DLD1 (cell line): ENCODE measurements around the gene MADD.
"Not testable (repeated sequence)": the region's sequence is repeated elsewhere in the genome, so short reads cannot be mapped to it uniquely, and the experiment has no call there.

Source experiments
- in situ Hi-C: cut with HindIII; loops from 2 replicates; pipeline ENCODE4 v1.10.0; 2017; ENCODE audit warnings: low sequenced_read_pairs

MADD gene

DNA sequence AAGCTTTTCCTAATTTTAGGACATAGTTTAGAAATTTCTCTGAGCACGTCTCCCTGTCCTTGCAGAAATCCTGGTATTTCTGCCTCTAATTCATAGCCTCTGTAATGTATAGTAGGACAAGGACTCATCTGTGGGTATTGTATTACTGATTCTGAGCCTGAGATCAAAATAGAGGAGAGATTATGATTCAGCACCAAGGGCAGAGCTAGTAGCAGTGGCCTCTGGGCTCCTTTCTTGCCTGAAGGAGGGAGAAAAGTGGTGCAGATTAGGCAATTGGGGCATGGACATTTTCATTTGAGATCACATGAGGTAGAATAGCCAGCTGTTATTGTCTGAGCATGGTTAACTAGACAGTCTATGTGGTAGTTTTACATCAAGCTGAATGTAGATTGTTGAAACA is 2.8 kb downstream of the MADD start:
- in situ Hi-C loops = no loop called here

DNA sequence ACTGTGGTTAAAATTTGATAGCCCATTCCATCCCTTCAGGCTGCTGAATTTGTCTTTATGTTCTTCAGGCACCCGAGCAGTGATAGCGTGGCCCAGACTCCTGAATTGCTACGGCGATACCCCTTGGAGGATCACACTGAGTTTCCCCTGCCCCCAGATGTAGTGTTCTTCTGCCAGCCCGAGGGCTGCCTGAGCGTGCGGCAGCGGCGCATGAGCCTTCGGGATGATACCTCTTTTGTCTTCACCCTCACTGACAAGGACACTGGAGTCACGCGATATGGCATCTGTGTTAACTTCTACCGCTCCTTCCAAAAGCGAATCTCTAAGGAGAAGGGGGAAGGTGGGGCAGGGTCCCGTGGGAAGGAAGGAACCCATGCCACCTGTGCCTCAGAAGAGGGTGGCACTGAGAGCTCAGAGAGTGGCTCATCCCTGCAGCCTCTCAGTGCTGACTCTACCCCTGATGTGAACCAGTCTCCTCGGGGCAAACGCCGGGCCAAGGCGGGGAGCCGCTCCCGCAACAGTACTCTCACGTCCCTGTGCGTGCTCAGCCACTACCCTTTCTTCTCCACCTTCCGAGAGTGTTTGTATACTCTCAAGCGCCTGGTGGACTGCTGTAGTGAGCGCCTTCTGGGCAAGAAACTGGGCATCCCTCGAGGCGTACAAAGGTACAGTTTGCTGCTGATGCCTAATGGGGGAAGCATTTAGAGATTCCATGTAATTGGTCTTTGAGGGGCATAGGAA is 4.7 kb downstream of the MADD start:
- in situ Hi-C loops = no loop called here

DNA sequence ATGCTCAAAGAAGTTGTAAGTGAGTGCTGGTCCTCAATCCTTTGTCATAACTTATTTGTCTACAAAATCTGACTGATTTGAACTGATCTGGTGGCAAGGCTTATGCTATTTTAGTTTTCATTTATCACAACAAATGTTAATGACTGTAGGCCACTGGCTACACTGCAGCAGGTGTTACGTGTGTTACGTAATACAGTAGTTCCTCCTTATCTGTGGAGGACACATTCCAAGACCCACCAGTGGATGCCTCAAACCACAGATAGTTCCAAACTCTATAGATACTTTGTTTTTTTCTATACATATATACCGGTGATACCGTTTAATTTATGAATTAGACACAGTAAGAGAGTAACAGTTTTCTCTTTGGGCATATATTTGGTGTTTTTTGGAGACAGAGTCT is 7.0 kb downstream of the MADD start:
- in situ Hi-C loops = no loop called here

DNA sequence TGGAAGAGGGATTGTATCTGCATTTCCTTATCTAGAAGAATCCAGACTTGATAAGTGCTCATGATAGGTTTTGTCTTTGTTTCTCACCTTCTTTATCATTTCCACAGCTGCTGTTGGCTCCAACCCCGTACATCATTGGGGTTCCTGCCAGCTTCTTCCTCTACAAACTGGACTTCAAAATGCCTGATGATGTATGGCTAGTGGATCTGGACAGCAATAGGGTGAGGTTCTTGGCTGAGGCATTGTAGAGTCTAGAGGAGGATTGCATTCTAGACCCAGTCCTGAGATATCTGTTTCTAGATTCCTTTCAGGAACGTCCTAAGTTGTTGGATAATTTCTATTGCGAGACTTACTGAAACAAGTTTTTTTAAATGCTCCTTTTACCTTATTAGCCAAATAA is 8.1 kb downstream of the MADD start:
- in situ Hi-C loops = no loop called here

DNA sequence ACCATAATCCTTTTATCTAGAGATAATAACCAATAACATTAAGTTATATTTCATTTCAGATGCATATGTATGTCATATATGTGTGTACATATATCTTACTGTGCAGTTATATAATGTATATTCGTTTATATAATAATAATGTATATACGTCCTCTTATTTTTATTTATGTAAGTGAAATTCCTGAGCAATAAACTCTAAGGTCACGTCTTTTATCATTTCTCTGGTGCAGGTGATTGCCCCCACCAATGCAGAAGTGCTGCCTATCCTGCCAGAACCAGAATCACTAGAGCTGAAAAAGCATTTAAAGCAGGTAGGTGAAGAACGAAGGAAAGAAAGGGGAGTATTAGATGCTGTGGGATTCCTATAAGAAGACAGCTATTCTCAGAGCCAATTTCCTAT is 8.8 kb downstream of the MADD start:
- in situ Hi-C loops = no loop called here

DNA sequence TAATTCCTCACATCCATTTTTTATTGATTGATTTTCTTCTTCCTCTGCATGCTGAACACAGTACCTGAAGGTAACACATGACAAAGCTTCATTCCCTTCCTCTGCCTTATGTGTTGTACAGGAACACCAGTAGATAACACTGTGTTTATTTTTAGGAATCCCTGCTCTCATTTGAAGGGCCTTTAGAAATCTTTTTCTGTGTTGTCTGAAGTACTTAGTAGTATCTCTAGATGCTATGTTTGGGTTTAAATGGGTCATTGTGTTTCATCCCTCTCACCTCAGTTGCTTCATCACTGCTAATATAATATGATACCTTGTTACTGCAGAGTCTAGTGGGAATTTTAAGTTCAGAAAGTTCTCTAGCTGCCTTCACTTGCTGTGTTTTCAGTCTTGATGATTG is 10.2 kb downstream of the MADD start:
- in situ Hi-C loops = loop anchor here (5.0 kb wide), 1 partner anchor 52 kb away; no protein-coding TSS in a partner anchor

DNA sequence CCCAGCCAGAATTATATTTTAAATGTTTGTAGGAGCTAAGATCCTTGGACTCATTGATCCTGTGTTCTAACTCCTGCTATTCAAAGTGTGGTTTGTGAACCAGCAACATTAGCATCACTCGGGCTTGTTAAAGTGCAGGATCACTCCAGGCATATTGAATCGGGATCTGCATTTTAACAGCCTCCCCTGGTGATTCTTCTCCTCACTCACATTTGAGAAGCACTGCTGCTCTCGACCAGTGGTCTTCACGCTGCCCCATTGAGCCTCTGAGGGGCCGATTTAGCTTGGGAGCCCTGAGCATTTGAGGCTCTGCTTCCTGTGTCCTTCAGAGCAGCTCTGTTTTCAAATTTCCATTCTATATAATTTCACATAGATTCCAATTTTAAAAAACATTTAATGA is 10.9 kb downstream of the MADD start:
- in situ Hi-C loops = loop anchor here (5.0 kb wide), 1 partner anchor 51 kb away; no protein-coding TSS in a partner anchor

DNA sequence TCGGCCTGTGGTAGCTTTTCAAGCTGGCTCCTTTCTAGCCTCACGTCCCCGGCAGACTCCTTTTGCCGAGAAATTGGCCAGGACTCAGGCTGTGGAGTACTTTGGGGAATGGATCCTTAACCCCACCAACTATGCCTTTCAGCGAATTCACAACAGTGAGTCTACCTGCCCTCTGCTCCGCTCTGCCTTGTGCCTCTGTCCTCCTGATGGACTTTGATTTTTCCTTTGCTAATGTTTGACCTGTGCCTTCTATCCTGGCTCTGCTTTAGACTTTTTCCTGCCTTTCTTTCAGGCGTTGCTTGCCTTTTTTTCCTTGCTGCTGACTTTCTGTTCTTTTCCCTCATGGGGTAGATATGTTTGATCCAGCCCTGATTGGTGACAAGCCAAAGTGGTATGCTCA is 12.5 kb downstream of the MADD start:
- in situ Hi-C loops = loop anchor here (5.0 kb wide), 1 partner anchor 50 kb away; no protein-coding TSS in a partner anchor

DNA sequence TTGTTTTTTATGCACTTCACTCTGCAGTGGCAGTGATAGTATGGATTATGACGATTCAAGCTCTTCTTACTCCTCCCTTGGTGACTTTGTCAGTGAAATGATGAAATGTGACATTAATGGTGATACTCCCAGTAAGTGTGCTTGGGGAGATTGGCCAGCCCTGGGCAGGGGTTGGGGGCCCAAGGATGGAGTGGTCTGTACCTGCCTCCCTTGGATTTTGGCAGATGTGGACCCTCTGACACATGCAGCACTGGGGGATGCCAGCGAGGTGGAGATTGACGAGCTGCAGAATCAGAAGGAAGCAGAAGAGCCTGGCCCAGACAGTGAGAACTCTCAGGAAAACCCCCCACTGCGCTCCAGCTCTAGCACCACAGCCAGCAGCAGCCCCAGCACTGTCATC is 14.2 kb downstream of the MADD start:
- in situ Hi-C loops = loop anchor here (5.0 kb wide), 1 partner anchor 48 kb away; no protein-coding TSS in a partner anchor

DNA sequence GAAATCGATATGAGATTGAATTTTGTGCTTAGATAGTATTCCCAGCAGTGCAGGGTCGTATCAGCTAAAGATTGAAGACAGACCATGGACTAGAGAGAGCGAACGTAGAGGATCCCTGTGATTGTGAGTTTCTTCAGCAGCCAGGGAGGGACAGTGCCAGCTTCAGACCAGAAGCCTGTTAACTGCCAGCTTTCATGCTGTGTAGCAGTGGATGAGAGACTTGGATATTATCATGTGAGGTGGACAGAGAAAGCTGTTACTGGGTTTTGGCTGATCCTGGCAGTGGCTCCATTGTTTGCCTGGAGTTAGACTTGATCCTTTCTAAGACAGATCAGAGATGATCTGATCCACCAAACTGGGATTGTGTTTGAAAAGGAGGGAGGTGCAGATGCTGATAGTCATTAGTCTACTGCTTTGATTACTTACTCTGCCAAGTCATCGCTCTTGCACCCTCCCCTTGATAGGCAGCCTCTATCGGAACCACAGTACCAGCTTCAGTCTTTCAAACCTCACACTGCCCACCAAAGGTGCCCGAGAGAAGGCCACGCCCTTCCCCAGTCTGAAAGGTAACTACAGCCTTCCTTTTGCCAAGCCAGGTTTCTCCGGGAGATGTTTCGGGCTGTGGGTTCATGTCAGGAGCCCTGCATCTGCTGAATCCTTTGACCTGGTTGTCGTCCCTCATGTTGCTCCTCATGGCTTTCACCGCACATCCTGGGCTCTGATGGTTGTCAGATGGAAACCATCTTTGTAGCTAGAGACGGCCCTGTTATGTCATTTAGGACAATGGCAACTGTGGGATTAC is 16.2 kb downstream of the MADD start:
- in situ Hi-C loops = no loop called here

DNA sequence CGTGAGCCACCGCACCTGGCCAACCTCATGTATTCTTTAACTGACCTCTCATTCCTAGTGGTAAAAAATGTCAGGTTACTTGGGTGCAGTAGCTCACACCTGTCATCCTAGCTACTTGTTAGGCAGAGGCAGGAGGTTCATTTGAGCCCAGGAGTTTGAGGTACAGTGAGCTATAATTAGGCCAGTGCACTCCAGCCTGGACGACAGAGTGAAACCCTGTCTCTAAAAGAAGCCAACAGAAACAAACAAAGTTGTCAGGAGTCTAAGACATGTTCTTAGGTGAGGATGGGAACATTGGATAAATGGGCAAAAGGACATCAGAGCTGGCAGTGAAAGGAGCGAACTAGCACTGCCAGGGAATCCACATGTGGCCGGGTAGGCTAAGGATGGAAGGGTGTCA is 18.1 kb downstream of the MADD start:
- in situ Hi-C loops = no loop called here

DNA sequence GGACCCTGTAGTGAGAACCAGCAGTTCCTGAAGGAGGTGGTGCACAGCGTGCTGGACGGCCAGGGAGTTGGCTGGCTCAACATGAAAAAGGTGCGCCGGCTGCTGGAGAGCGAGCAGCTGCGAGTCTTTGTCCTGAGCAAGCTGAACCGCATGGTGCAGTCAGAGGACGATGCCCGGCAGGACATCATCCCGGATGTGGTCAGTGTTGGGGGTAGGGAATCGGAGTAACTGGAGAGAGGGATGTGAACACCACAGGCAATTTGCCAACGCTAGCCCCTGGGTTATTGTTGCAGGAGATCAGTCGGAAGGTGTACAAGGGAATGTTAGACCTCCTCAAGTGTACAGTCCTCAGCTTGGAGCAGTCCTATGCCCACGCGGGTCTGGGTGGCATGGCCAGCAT is 19.9 kb downstream of the MADD start:
- in situ Hi-C loops = no loop called here

DNA sequence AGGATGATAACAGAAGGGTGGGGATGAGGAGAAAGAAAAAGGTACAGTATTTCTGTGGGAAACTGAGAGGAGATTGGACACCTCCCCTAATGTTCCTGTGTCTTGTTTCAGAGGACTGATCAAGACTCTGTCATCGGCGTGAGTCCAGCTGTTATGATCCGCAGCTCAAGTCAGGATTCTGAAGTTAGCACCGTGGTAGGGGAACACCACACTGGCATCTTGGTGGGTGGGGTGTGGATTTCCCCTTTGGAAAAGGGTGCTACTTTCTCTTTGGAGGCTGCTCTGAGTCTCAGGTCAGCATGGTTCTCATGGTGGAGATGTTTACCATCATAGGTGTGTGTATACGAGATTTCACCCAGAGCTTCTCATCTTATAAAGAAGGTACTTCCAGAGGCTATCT is 25.5 kb downstream of the MADD start:
- in situ Hi-C loops = no loop called here

DNA sequence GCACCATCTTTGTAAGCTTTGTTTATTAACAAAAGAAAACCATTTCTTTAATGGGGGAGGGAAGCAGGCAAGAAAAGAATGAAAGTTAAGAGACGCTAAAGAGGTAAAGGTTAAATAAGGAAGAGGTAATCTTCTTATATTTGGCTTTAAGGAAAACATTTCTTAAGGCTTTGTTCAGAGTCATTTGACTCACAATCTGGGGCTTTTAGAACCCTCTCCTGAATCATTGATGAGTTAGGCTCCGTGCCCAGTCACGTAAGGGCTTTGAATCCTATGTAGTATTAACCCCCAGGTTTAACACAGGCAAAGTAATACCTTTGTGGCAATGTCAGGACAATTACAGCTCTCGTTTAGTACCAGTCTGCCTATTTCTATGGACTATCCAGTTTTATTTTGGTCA is 26.1 kb downstream of the MADD start:
- in situ Hi-C loops = no loop called here

DNA sequence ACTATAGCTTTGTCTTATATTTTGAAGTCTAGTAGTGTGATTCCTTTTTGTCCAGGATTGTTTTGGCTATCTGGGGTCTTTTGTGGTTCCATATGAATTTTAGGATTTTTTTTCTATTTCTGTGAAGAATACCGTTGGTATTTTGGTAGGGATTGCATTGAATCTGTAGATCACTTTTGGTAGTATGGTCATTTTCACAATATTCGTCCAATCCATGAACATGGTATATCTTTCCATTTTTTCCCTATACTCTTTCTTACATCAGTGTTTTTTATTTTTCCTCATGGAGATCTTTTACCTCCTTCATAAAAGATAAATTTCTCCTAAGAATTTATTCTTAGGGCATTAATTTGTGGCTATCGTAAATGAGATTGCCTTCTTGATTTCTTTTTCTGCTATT is 29.1 kb downstream of the MADD start:
- in situ Hi-C loops = no loop called here

DNA sequence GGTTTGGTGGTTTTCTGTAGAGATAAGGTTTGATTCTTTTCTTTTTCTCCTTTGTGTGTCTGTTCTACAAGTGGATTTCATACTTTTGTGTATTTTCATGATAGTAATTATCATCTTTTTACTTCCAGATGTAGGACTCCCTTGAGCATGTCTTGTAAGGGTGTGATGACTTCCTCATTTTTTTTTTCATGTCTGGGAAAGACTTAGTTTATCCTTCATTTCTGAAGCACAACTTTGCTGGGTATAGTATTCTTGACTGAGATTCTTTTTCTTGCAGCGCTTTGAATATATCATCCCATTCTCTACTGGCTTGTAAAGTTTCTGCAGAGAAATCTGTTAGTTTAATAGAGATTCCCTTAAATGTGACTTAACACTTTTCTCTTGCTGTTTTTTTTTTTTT is 32.9 kb downstream of the MADD start:
- in situ Hi-C loops = no loop called here

DNA sequence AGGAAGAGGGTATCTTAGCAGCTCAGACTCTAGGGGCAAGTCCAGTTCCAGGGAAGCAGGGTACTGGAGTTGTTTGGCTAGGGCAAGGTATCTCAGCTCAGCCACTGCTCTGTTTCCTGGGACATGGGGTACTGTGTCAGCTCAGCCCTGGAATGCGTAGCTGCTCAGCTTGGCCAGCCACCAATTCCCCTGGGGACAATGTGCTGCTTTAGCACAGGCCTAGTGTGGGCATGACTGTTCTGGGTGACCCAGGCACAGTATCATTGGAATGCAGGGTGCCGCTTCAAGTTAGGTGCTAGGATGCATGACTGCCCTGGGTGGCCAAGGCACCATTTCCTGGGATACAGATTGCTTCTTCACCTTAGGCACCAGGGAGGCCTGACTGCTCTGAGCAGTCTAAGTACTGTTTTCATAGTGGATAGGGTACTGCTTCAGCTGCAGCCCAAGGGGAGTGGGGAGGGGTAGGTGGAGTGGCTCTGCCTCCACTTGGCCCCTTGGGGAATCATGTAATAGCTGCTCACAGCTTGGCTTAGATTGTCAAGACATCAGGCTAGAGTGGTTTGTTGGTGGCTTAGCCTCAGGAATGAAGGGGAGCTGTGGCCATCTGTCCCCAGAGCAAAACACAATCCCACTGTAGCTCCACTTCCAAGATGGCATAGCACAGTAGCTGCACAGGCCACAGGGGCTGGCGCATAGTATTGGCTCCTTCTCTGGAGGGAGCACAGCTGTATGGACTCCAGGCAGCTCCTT is 36.0 kb downstream of the MADD start:
- in situ Hi-C loops = no loop called here

DNA sequence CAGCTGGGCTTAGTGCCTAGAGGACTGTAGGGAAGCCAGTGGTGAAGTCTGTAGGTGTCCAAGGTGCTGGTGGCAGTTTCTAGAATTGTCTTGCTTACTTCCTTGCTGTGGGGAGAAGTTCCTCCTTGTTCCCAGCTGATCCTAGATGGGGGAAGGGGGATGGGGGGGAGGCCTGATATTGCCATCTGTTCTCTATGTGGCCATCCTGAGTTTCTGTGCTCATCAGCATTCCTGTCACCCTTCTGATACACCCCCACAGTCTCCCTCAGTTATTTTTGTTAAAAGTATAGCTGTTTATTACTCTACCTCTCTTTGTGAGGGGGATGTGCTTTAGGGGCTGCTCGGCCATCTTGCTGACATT is 36.5 kb downstream of the MADD start:
- in situ Hi-C loops = no loop called here

DNA sequence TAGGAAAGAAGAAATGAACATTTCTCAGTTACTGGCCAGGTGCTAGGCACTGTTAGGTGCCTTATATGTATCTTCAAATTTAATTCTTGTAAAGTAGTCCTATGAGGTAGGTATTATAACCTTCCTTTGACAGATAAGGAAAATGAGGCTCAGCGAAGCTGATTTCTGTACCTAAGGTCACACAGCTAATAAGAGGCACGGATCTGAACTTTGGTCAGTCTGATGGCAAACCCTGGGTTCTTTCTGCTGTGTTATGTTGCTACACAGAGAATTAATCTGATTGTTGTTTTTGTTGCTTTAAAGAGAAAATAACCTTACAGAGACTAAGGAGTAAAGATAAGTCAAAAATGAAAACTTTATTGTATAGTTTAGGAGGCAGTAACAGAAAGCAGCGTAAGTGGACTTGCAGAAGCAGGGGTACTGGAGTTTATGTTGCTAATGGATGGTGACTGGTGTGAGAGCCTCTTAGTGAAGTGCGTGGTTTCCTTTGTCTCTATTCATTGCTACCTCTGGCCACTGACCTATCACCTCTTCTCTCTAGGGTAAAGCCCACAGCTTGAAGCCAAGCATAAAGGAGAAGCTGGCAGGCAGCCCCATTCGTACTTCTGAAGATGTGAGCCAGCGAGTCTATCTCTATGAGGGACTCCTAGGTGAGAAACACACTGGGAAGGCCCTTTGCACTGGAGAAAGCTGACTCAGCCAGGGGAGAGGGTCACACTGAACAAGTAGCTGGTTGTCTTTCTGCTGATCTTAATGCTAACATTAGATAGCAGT is 38.3 kb downstream of the MADD start:
- in situ Hi-C loops = no loop called here

DNA sequence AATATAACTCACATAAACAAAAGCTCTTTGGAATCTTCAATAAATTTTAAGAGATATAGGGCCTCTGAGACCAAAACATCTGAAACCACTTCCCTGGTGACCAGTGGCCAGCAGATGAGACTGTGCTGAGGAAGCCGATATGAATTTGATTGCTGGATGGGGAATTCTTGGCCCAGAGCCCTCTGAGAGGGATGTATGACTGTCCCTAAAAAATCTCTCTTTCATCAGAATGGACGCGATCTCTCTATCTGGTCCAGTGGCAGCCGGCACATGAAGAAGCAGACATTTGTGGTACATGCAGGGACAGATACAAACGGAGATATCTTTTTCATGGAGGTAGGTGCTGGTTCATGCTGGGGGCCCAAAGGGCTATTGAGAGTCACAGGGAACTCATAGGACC is 45.1 kb downstream of the MADD start:
- in situ Hi-C loops = no loop called here

DNA sequence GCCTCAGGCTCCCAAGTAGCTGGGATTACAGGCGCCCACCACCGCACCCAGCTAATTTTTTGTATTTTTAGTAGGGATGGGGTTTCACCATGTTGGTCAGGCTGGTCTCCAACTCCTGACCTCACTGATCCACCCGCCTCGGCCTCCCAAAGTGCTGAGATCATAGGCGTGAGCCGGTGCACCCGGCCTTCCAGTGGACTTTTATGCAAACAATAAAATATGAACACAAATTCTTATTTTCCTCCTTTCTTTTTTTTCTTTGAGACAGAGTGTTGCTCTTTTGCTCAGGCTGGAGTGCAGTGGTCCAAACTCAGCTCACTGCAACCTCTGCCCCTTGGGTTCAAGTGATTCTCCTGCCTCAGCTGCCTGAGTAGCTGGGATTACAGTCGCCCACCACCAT is 46.6 kb downstream of the MADD start:
- in situ Hi-C loops = not testable (repeated sequence)
